Glutamatergic neuron (in vitro differentiated cells): ENCODE results near the gene SLC35F6. TPM values are rescaled to one million over a fixed set of nuclear protein-coding genes. Genes with fewer than 3 reads are reported as not detected.

ENCODE experiments used
- DNase-seq: peaks from one replicate; pipeline ENCODE4 v3.0.0; 2022
- H3K27ac Mint-ChIP-seq: one replicate; pipeline ENCODE4 v1.8.0; 2020; ENCODE audit warnings: mild to moderate bottlenecking, mixed read lengths, inconsistent platforms; ENCODE audit not compliant: unreplicated experiment
- H3K27me3 Mint-ChIP-seq: one replicate; pipeline ENCODE4 v1.8.0; 2020; ENCODE audit warnings: mild to moderate bottlenecking, moderate library complexity, mixed read lengths, inconsistent platforms; ENCODE audit not compliant: unreplicated experiment
- H3K36me3 Mint-ChIP-seq: one replicate; pipeline ENCODE4 v1.8.0; 2020; ENCODE audit warnings: mild to moderate bottlenecking, mixed read lengths, inconsistent platforms; ENCODE audit not compliant: unreplicated experiment
- H3K4me1 Mint-ChIP-seq: one replicate; pipeline ENCODE4 v1.8.0; 2020; ENCODE audit warnings: mild to moderate bottlenecking, low read depth, mixed read lengths, inconsistent platforms; ENCODE audit not compliant: unreplicated experiment
- H3K4me3 Mint-ChIP-seq: one replicate; pipeline ENCODE4 v1.8.0; 2020; ENCODE audit warnings: mild to moderate bottlenecking, mixed read lengths, inconsistent platforms; ENCODE audit not compliant: unreplicated experiment
- H3K9me3 Mint-ChIP-seq: one replicate; pipeline ENCODE4 v1.8.0; 2020; ENCODE audit warnings: mild to moderate bottlenecking, moderate library complexity, mixed read lengths, inconsistent platforms; ENCODE audit not compliant: unreplicated experiment
- total RNA-seq: library from RNA; stranded (reverse); fragmentation: NEBNext Ultra II Directional; extraction: Animal tissue kit (Norgen Biotek cat#: 25700); gene quantifications from one replicate; pipeline ENCODE4 v1.2.1, GENCODE V29; 2021; ENCODE audit not compliant: unreplicated experiment
- TF ChIP-seq, protein P1 (sequence below): fragments of 200-600 bp; sonication (generic); IDR thresholded peaks from one replicate; pipeline ENCODE4 v1.5.0; 2021; ENCODE audit not compliant: partially characterized antibody, unreplicated experiment

Gene SLC35F6
- total RNA-seq, 1 donor from 2014 or later: 28.8 TPM

DNA sequence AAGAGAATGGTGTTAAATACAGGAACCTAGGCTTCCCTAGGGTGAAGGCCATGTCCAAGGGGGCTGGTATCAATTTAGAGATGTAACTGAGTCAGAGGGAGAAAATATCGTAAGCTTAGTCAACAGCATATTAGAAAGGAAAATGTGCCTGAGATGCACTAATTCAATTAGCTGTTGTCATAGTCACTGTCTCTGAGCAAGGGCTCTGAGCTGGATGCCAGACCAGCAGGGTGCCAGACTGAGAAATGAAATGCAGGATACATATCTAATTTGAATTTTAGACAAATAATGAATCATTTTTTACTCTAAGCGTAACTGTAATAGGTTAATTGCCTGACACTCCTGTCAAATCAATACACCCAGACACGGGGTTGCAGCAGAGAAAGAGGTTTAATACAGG lies 11.4 kb upstream of the SLC35F6 start:
- Mint-ChIP-seq H3K4me1 (peaks cover 17% of the 10 kb centered on the region), H3K4me3 (no peak overlapping the region), H3K36me3 (no peaks in the 10 kb centered on the region), H3K27me3 (peaks cover 5% of the 10 kb centered on the region), H3K27ac (no peak overlapping the region), H3K9me3 (peaks cover 8% of the 10 kb centered on the region)
- TF ChIP-seq, protein P1, sequence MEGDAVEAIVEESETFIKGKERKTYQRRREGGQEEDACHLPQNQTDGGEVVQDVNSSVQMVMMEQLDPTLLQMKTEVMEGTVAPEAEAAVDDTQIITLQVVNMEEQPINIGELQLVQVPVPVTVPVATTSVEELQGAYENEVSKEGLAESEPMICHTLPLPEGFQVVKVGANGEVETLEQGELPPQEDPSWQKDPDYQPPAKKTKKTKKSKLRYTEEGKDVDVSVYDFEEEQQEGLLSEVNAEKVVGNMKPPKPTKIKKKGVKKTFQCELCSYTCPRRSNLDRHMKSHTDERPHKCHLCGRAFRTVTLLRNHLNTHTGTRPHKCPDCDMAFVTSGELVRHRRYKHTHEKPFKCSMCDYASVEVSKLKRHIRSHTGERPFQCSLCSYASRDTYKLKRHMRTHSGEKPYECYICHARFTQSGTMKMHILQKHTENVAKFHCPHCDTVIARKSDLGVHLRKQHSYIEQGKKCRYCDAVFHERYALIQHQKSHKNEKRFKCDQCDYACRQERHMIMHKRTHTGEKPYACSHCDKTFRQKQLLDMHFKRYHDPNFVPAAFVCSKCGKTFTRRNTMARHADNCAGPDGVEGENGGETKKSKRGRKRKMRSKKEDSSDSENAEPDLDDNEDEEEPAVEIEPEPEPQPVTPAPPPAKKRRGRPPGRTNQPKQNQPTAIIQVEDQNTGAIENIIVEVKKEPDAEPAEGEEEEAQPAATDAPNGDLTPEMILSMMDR: no peak
- DNase-seq: no peak

DNA sequence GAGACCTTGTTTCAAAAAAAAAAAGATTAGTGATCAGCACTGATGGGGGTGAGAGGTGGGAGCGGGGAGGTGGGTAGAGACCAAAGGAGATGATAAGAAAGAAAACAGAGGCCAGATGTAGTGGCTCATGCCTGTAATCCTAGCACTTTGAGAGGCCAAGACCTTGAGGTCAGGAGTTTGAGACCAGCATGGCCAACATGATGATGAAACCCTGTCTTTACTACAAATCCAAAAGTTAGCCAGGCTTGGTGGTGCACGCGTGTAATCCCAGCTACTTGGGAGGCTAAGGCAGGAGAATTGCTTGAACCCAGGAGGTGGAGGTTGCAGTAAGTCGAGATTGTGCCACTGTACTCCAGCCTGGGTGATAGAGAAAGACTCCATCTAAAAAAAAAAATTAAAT lies 9.5 kb upstream of the SLC35F6 start:
- Mint-ChIP-seq H3K4me1 (peaks cover 18% of the 10 kb centered on the region), H3K27ac (no peak overlapping the region), H3K4me3 (no peak overlapping the region), H3K9me3 (peaks cover 8% of the 10 kb centered on the region), H3K27me3 (peaks cover 8% of the 10 kb centered on the region), H3K36me3 (no peaks in the 10 kb centered on the region)
- DNase-seq: no peak
- TF ChIP-seq, protein P1: no peak

DNA sequence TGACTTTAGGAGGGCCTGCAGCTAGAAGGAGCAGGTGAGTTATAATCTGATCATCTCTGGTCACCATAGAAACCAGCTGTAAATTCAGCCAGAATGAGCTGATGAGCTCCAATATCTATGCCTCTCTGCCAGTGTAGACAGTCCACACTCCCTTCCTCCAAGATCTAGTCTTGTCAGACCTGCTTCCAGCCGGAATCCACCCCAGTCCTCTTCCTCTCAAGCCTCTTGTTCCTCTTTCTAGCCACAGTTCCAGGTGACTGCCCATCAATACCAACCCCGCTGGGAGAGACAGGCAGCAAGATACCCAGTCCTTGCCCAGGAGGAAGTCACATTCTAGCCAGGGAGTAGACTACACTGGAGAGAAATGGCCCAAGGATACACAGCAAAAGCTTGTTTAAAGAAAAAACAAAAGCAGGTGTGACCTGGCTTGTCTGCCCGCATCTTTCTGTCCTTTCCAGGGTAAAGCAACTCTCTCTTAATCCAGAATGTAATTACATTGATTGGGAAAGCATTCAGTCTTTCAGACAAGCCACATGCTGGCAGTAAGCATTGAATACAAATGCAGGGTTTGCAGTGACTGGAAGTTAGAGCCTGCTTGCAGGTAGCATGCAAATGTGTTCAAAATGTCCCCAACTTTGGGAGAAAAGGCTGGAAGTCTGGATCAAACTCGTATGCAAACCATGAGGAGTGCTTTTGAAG lies 9.0 kb upstream of the SLC35F6 start:
- Mint-ChIP-seq H3K27ac (no peak overlapping the region), H3K4me3 (no peak overlapping the region), H3K9me3 (peaks cover 6% of the 10 kb centered on the region), H3K36me3 (no peaks in the 10 kb centered on the region), H3K27me3 (peaks cover 8% of the 10 kb centered on the region), H3K4me1 (peaks cover 14% of the 10 kb centered on the region)
- TF ChIP-seq, protein P1: no peak
- no peak for DNase-seq

DNA sequence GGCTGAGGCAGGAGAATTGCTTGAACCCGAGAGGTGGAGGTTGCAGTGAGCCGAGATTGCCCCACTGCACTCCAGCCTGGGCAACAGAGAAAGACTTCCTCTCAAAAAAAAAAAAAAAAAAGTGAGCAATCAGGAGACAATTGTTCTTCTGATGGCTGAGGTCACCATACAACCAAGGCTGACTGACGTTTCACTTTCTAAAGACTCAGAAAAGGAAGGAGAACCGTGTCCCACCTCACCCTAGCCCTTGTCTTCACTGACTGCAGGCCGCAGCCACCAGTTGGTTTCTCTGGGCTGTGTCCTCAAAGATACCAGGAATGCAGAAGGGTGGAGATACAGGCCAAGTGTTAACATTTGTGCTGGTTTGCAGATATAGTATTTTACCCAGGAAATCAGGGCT lies 7.7 kb upstream of the SLC35F6 start:
- H3K4me3 Mint-ChIP-seq: no peak overlapping the region
- TF ChIP-seq, protein P1: no peak
- peaks cover 3% of the 10 kb centered on the region for H3K9me3 Mint-ChIP-seq
- H3K4me1 Mint-ChIP-seq: peaks cover 8% of the 10 kb centered on the region
- H3K36me3 Mint-ChIP-seq: no peaks in the 10 kb centered on the region
- H3K27ac Mint-ChIP-seq: no peak overlapping the region
- H3K27me3 Mint-ChIP-seq: peaks cover 6% of the 10 kb centered on the region
- no peak for DNase-seq
